H4 (cell line): Measurements from ENCODE around the gene SEC16A. TPM values are rescaled to one million over a fixed set of nuclear protein-coding genes. Genes with fewer than 3 reads are reported as not detected.

Source experiments
- DNase-seq: peaks from one replicate; pipeline ENCODE4 v3.0.0-alpha.2; 2015; ENCODE audit warnings: low spot score
- total RNA-seq: library from RNA; depleted of rRNA; stranded (reverse); fragments of >200 nt; shearing (Covaris generic); gene quantifications from 2 replicates; pipeline ENCODE4 v1.2.3, GENCODE V29; 2014; rRNA removed

The SEC16A gene
- total RNA-seq = 18.7 and 19.0 TPM in 2 replicates

GRCh38 chr9:136482793-136483588, at the start of gene SEC16A:
SEC16A (minus strand) TSS chr9:136483040; CDS start chr9:136477615, 5,425 bp downstream.
- peak; percentile 91 for DNase-seq

GRCh38 chr9:136531904-136532798, 49.3 kb upstream of the SEC16A start:
- DNase-seq = no peak

GRCh38 chr9:136531186-136531903, 48.5 kb upstream of the SEC16A start:
- no peak for DNase-seq

- no peak for DNase-seq
These were observed 47.7 kb upstream of the SEC16A start for GRCh38 chr9:136530461-136531089.

- DNase-seq = no peak
These were observed 46.9 kb upstream of the SEC16A start for GRCh38 chr9:136529516-136530460.

- no peak for DNase-seq
These were observed 46.0 kb upstream of the SEC16A start for GRCh38 chr9:136528716-136529341.

GRCh38 chr9:136527721-136528710, 45.2 kb upstream of the SEC16A start:
- no peak for DNase-seq

- no peak for DNase-seq
These were observed 44.3 kb upstream of the SEC16A start for GRCh38 chr9:136527131-136527530.

- no peak for DNase-seq
These were observed 43.8 kb upstream of the SEC16A start for GRCh38 chr9:136526625-136527066.

GRCh38 chr9:136525841-136526499, 43.1 kb upstream of the SEC16A start:
- DNase-seq = no peak

- DNase-seq = no peak
These were observed 42.4 kb upstream of the SEC16A start for GRCh38 chr9:136525207-136525606.

- DNase-seq = no peak
These were observed 39.7 kb upstream of the SEC16A start for GRCh38 chr9:136522314-136523237.

GRCh38 chr9:136521537-136521936, 38.7 kb upstream of the SEC16A start:
- DNase-seq = no peak

GRCh38 chr9:136520053-136520540, 37.3 kb upstream of the SEC16A start:
- no peak for DNase-seq

- DNase-seq = no peak
These were observed 36.6 kb upstream of the SEC16A start for GRCh38 chr9:136519263-136520052.

GRCh38 chr9:136518623-136519022, 35.8 kb upstream of the SEC16A start:
- no peak for DNase-seq
